ENCODE data around the gene PRL. TPM values are rescaled to one million over a fixed set of nuclear protein-coding genes. Genes with fewer than 3 reads are reported as not detected.

The PRL gene
- total RNA-seq, 1 experiment from 2014 or later, result not detected

DNA sequence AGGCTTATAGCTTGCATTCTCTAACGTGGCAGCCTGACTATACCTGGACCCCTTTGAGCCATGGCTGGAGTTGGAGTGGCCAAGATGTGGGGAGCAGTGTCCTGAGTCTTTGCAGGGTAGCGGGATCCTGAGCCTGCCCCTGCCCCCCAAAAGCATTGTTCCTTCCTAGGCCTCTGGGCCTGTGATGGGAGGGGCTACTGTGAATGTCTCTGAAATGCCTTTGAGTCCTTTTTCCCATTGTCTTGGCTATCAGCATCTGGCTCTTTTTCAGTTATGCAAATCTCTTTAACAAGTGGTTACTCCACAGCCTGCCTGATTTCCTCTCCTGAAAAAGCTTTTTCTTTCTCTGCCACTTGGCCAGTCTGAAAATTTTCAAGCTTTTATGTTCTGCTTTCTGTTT lies 17.0 kb upstream of the PRL start:
- no peak for DNase-seq
- Histone ChIP-seq H3K36me3 (replicated peaks; ENCODE audit: control insufficient read depth, insufficient read depth, low read length) (no peaks in the 10 kb centered on the region), H3K4me3 (ENCODE audit: insufficient read depth, low read depth, low read length) (no peak overlapping the region), H3K27me3 (ENCODE audit: control insufficient read depth, insufficient read depth, low read length) (no peaks in the 10 kb centered on the region)

DNA sequence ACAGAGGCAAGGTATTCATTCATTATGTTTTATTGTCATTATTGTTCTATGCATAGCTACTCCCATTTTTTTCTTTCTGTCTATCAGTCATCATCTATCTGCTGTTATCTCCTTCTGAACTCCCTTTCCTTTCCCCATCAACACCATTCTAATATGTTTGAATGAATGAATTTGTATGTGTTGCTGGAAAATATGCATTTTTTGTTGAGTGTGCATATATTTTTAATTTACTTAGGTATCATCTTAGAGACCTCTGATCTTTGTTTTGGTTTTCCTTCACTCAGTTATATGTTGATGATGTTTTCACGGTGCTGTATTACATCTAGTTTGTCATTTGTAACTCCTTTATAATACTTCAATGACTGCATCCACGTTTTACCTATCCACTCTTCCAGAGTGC lies 12.1 kb upstream of the PRL start:
- no peaks in the 10 kb centered on the region for H3K27me3 ChIP-seq (ENCODE audit: control insufficient read depth, insufficient read depth, low read length)
- H3K4me3 ChIP-seq (ENCODE audit: insufficient read depth, low read depth, low read length), result no peak overlapping the region
- no peaks in the 10 kb centered on the region for H3K36me3 ChIP-seq (replicated peaks; ENCODE audit: control insufficient read depth, insufficient read depth, low read length)
- no peak for DNase-seq

DNA sequence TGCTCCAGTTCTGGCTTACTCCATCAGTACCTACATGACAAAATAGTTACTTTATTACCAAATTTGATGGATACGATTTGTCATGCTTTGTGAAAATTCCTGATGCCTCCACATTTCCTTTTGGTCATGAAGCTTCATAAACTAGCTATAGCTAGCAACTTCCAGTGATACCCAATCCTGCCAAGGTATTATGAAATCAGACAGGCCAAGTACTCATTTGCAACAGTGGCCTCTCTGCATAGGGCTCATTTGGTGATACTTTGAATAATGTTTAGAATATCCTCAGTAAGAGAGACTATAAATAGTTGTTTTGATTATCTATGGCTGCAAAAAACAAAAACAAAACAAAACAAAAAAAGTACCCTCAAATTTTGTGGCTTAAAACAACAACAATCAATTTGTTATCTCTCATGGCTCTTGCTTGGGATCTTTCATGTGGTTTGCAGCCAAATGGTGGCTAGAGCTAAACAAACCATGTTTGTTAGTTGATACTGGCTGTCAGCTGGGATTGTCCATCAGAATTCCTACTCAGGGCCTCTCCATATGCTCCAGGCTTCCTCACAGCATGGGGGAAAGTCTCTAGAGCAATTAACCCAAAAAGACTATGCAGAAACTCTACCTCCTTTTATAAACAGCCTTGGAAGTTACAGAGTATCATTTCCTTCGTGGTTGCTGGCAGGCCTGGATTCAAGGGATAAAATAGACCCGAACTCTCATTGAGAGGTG lies 10.1 kb upstream of the PRL start:
- H3K27me3 ChIP-seq (ENCODE audit: control insufficient read depth, insufficient read depth, low read length), result no peaks in the 10 kb centered on the region
- no peaks in the 10 kb centered on the region for H3K36me3 ChIP-seq (replicated peaks; ENCODE audit: control insufficient read depth, insufficient read depth, low read length)
- DNase-seq, result no peak
- no peak overlapping the region for H3K4me3 ChIP-seq (ENCODE audit: insufficient read depth, low read depth, low read length)

DNA sequence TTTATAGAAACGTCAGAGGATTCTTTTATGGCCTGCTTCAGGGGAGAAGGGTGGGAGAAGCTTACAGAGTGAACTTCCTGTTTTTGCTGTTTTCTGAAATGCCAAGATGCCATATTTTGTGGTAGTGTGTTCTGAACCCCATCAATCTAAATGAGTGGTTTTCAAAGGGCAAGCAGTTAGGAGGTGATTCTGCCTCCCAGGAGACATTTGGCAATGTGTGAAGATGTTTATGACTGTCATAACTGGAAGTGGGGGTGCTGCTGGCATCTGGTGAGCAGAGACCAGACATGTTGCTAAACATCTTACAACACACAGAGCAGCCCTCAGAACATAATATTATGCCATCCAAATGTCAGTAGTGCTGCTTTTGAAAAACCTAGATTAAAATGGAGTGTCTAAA lies 6.0 kb upstream of the PRL start:
- Histone ChIP-seq H3K36me3 (replicated peaks; ENCODE audit: control insufficient read depth, insufficient read depth, low read length) (no peaks in the 10 kb centered on the region), H3K4me3 (ENCODE audit: insufficient read depth, low read depth, low read length) (no peak overlapping the region), H3K27me3 (ENCODE audit: control insufficient read depth, insufficient read depth, low read length) (no peaks in the 10 kb centered on the region)
- no peak for DNase-seq

DNA sequence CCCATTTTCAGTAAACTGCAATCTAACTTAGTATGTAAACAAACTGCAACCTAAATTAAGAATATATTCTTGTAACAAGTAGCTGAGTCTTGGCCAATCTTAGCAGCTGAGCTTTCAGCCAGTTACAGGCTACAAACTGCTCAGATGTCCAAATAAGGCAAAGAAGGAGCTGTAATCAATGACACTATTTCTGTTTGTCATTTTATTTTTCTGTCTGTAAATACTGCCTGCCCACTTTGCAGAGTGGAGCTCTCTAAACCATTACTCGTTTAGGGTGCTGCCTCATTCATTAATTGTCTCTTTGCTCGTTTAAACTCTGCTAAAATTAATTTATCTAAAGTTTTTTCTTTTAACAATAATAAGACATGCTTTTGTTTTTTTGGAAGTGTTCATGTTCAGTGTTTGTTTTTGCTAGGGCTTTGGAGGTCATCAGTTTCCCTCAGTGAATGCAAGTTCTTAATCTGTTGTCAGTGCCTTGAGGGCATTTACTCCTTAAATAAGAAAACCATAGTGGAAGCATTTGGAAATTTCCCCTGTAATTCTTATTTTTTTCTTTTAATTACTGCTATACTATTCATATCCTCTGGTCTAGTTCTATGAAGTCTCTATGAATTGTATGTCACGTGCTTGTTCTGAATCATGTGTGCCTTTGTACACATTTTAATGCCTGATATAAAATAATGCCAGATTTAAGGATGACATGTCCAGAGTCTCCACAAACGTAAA lies 3.6 kb upstream of the PRL start:
- DNase-seq, result no peak
- Histone ChIP-seq H3K36me3 (replicated peaks; ENCODE audit: control insufficient read depth, insufficient read depth, low read length) (no peaks in the 10 kb centered on the region), H3K27me3 (ENCODE audit: control insufficient read depth, insufficient read depth, low read length) (no peaks in the 10 kb centered on the region), H3K4me3 (ENCODE audit: insufficient read depth, low read depth, low read length) (no peak overlapping the region)

DNA sequence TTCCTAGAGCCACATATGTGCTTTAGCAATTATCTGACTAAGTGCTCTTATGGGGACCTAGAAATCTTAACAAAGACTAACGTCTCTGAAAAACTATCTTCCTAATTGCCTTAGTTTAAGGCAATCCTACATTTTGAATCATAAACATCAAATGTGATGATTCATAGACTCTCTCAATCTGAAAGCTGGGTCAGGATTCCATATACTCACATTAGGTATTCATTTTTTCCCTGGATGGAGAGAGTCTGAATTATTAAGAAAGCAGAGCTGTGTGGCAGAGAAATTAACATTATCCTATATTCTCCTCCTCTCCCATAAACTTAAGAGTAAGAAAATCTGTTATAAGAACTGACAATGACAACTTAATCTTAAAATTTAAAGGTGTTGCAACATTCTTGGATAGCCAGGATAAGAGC lies 1.6 kb upstream of the PRL start:
- H3K4me3 ChIP-seq (ENCODE audit: insufficient read depth, low read depth, low read length), result no peak overlapping the region
- H3K36me3 ChIP-seq (replicated peaks; ENCODE audit: control insufficient read depth, insufficient read depth, low read length), result no peaks in the 10 kb centered on the region
- no peaks in the 10 kb centered on the region for H3K27me3 ChIP-seq (ENCODE audit: control insufficient read depth, insufficient read depth, low read length)
- DNase-seq, result no peak

DNA sequence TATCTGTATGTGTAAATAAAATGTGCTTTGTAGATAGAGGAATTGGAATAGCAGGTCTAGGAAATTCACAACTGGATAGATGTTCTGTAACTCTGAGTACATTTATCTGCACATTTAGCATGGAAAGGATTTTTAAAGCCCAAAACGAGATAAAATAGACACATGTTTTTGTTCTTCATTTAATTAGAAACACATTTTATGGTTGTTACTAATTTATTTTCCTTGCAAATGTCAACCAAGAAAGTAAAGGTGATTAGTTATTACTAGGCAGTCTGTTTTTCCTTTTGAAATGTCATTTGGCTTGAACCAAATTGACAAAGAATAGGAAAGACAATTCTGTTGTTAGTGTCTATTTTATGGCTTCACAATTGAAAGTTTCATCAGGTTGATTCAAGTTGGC lies 769 bp downstream of the PRL start:
- Histone ChIP-seq H3K4me3 (ENCODE audit: insufficient read depth, low read depth, low read length) (no peak overlapping the region), H3K27me3 (ENCODE audit: control insufficient read depth, insufficient read depth, low read length) (no peaks in the 10 kb centered on the region), H3K36me3 (replicated peaks; ENCODE audit: control insufficient read depth, insufficient read depth, low read length) (no peaks in the 10 kb centered on the region)
- DNase-seq, result no peak

DNA sequence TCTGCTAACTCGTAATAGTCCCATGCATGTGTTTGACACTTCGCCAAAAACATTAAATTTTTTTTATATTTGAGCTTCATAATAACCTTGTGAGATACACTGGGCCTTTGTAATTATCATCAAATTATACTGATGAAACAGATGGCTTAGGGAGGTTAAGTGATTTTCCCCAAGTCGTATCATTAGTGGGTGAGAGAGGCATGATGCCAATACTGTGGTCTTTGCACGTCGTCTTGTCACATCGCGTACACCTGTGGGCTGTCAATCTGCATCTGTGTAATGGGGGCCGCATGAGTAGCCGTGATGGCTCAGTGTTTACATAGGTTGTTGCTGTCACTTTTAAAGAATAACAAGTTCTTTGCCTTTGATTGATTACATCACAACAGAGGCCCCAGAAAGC lies 1.7 kb downstream of the PRL start:
- Histone ChIP-seq H3K36me3 (replicated peaks; ENCODE audit: control insufficient read depth, insufficient read depth, low read length) (no peaks in the 10 kb centered on the region), H3K4me3 (ENCODE audit: insufficient read depth, low read depth, low read length) (no peak overlapping the region), H3K27me3 (ENCODE audit: control insufficient read depth, insufficient read depth, low read length) (no peaks in the 10 kb centered on the region)
- DNase-seq, result no peak

DNA sequence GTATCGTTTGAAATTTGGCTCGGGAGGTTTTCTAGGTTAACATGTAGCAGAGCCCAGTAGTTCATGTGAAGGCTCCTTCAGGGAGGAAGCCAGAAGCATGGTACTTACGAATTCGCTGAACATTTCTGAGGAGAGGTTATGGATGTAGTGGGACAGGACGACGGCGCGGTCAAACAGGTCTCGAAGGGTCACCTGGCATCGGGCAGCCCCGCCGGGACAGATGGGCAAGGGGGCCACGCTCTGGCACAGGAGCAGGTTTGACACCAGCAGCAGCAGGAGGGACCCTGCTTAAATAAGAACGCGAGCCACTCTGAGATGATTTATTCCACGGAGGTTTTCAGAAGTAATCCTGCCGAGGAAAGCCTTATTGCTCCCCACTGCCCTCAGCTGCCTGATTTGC lies 2.5 kb downstream of the PRL start:
- no peak for DNase-seq
- H3K4me3 ChIP-seq (ENCODE audit: insufficient read depth, low read depth, low read length), result no peak overlapping the region
- no peaks in the 10 kb centered on the region for H3K36me3 ChIP-seq (replicated peaks; ENCODE audit: control insufficient read depth, insufficient read depth, low read length)
- no peaks in the 10 kb centered on the region for H3K27me3 ChIP-seq (ENCODE audit: control insufficient read depth, insufficient read depth, low read length)

DNA sequence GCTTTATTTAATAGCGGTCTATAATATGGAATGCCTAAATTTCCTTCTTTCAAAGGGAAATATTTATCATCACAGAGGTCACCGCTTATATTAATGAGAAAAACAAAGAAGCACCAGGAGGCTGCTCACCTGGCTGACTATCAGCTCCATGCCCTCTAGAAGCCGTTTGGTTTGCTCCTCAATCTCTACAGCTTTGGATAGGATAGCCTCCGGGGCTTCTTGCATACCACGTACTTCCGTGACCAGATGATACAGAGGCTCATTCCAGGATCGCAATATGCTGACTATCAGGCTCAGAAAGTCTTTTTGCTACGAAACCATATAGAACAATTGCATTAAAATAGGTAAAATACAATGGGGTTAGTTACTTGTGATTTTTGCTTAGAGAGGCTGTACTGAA lies 6.8 kb downstream of the PRL start:
- Histone ChIP-seq H3K27me3 (ENCODE audit: control insufficient read depth, insufficient read depth, low read length) (no peaks in the 10 kb centered on the region), H3K4me3 (ENCODE audit: insufficient read depth, low read depth, low read length) (no peak overlapping the region), H3K36me3 (replicated peaks; ENCODE audit: control insufficient read depth, insufficient read depth, low read length) (no peaks in the 10 kb centered on the region)
- DNase-seq, result peak; percentile 21

DNA sequence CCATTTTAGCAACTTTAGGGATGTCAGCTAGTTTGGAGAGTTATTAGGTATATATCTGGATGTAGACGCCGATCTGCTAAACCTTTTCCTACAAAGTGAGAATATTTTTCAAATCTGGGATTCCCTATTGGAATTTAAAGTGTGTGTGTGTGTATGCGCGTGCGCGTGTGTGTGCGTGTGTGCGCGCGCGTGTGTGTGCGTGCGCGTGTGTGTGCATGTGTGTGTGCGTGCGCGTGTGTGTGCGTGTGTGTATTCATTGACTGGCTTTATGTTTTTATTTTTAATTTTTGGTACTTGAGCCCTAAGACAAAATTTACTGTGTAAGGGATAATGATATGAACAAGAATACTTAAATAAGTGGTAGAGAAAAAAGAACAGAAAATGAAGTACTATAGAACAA lies 8.1 kb downstream of the PRL start:
- DNase-seq, result no peak
- Histone ChIP-seq H3K4me3 (ENCODE audit: insufficient read depth, low read depth, low read length) (no peak overlapping the region), H3K27me3 (ENCODE audit: control insufficient read depth, insufficient read depth, low read length) (no peaks in the 10 kb centered on the region), H3K36me3 (replicated peaks; ENCODE audit: control insufficient read depth, insufficient read depth, low read length) (no peaks in the 10 kb centered on the region)

DNA sequence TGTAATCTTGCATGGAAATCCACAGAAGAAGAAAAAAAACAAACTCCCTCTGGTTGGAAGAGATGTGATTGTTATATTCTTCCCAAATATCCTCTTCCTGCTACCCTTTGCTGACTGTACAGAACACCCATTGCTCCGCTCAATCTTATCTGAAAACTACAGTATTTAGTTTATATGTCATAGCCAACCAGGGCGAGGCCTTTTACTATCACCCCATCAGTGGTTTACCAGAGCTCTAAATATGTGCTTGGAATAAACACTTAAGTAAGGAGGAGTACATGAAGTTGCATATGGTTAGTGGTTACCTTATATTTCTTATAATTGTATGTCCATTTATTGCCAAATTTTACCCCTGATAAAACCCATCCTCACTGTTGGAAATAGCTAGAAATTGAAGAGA lies 12.2 kb downstream of the PRL start:
- Histone ChIP-seq H3K36me3 (replicated peaks; ENCODE audit: control insufficient read depth, insufficient read depth, low read length) (no peaks in the 10 kb centered on the region), H3K27me3 (ENCODE audit: control insufficient read depth, insufficient read depth, low read length) (no peaks in the 10 kb centered on the region), H3K4me3 (ENCODE audit: insufficient read depth, low read depth, low read length) (no peak overlapping the region)
- no peak for DNase-seq

DNA sequence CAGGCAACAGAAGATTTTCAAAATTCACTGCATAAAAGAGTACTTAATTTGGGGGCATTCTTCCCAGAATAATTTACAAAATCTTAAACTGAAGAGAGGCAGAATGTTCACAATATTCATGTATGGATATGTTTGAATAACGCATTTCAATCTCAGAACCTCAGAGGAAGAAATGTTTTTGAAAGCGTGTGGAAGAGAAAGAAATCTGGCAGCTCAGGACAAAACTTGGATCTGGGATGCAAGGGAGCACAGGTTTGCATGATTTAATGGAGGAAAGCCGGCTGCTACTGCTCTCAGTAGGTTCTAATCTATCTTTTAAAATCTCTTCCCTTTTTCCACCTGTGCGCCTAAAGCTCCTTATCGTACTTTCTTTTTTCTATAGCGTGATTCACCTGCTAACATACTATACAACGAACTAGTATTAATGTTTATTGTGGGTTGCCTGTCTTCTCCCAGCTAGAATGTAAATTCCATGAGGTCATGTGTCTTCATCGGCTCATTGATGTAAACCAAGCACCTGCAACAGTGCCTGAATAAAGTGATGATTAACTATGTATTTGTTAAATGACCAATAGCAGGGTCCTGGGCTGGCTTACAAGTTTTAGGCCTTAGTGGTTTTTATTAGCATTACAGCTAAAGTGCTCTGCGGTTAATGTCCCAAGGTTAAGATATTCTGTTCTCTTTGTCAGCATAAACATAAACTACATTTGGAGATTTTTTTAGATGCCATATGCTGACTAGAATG lies 15.3 kb downstream of the PRL start:
- no peaks in the 10 kb centered on the region for H3K27me3 ChIP-seq (ENCODE audit: control insufficient read depth, insufficient read depth, low read length)
- no peak overlapping the region for H3K4me3 ChIP-seq (ENCODE audit: insufficient read depth, low read depth, low read length)
- no peak for DNase-seq
- no peaks in the 10 kb centered on the region for H3K36me3 ChIP-seq (replicated peaks; ENCODE audit: control insufficient read depth, insufficient read depth, low read length)

DNA sequence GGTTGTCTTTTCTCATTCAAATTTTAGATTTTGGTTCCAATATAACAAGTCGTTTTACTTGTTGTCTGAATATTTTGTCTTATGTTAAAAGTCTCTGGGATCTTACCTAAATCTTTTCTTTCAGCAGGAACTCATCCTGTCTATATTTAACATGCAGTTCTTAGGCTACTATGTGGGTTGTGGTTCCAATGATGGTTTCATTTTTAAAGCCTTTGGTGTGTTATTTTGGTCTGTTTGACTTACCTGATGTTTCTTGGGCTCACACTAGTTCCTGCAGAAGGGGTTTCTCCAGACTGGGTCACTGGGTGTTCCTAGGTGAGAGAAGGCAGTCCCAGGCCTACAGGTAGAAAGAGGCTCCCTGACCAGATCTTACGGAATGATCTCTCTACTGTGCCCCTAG lies 17.4 kb downstream of the PRL start:
- Histone ChIP-seq H3K4me3 (ENCODE audit: insufficient read depth, low read depth, low read length) (no peak overlapping the region), H3K36me3 (replicated peaks; ENCODE audit: control insufficient read depth, insufficient read depth, low read length) (no peaks in the 10 kb centered on the region), H3K27me3 (ENCODE audit: control insufficient read depth, insufficient read depth, low read length) (no peaks in the 10 kb centered on the region)
- no peak for DNase-seq

DNA sequence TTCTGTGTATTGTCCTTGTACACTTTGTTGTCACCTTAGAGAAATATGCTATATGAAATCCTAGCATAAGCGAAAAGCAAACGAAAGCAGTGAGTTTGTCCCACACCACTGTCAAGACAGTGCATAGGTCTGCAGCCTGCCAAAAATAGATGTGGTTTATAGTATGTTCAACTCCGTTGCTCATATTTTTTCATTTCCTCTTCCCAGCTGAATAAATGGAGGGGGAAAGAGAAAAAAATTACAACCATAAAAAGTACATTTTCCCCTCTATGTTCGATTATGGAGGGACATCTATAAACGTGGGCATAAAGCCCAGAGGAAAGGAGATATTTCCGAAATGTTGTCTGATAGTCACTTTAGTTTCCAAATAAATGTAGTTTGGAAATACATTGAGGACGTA lies 25.8 kb downstream of the PRL start:
- Histone ChIP-seq H3K27me3 (ENCODE audit: control insufficient read depth, insufficient read depth, low read length) (no peaks in the 10 kb centered on the region), H3K36me3 (replicated peaks; ENCODE audit: control insufficient read depth, insufficient read depth, low read length) (no peaks in the 10 kb centered on the region), H3K4me3 (ENCODE audit: insufficient read depth, low read depth, low read length) (no peak overlapping the region)
- no peak for DNase-seq

Data from H7 (cell line).